ENCODE measurements around the gene SPSB2. TPM values are rescaled to one million over a fixed set of nuclear protein-coding genes. Genes with fewer than 3 reads are reported as not detected.

Gene SPSB2
- total RNA-seq, 4 donors from 2014 or later = 16.3 to 35.0 (median 25.6) TPM

DNA sequence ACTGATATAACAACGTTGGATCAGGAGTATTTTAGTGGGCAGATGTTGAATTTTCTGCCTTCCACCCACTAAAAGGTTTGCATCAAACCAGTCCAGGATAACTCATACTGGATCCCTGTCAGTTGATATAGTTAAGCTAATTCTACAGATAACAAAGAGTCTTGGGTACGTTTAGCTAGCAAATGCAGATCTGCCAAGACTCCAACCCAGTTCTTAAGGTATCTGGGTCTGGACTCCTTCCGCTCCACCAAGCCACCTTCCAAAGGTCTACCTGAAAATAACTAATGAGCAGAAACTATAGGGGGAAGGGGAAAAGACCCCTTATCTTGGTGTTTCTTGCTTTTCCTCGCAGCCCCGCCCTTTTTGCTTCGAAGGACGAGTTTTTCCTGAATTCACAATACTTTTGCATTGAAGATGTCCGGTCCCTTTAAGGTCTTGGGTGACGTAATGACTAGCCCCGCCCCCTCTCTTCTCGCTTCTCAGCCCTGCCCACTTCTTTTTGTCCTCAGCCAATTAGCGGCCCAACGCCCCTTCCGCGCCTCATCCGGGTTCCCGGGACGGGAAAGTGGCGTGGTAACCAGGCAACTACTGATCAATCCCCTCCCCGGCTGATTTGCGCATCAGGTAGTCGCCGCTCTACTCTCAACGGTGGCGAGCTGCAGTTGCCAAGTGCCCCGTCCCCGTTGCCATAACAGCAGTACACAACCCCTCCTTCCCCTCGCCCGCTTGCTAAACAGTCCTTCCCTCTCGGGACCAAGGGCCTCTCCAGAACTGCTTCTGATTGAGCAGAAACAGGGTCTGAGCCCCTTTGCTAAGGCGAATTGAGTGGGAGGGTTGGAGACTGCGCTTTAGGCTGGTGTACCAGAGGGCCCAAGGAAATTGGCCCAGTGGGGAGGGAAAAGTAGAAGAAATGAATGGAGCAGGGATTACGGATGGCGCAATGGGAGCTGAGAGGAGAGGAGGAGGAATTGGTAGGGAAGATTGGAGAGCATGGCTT lies 31.5 kb upstream of the SPSB2 start, which contains the start of gene LRRC23:
Gene LRRC23 (plus strand): TSS at position 543 of the 997 bp plus-strand sequence. CDS start 812 bp downstream, outside the sequence.
- WGBS, 2 donors = 5 to 6% methylated on average over 34 of the region's 34 CpGs
- TF ChIP-seq POLR2A (IDR thresholded peaks at IDR 0.05) = peak; percentile 70 to 77
- TF ChIP-seq, protein P1, sequence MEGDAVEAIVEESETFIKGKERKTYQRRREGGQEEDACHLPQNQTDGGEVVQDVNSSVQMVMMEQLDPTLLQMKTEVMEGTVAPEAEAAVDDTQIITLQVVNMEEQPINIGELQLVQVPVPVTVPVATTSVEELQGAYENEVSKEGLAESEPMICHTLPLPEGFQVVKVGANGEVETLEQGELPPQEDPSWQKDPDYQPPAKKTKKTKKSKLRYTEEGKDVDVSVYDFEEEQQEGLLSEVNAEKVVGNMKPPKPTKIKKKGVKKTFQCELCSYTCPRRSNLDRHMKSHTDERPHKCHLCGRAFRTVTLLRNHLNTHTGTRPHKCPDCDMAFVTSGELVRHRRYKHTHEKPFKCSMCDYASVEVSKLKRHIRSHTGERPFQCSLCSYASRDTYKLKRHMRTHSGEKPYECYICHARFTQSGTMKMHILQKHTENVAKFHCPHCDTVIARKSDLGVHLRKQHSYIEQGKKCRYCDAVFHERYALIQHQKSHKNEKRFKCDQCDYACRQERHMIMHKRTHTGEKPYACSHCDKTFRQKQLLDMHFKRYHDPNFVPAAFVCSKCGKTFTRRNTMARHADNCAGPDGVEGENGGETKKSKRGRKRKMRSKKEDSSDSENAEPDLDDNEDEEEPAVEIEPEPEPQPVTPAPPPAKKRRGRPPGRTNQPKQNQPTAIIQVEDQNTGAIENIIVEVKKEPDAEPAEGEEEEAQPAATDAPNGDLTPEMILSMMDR (IDR thresholded peaks at IDR 0.05) = peak in 1 of 6 experiments; percentile 5
- Histone ChIP-seq H3K36me3 (no peaks in the 10 kb centered on the region), H3K4me3 (replicated peaks in 1 of 3) (peak within 1 kb of the TSS; percentile 11 to 80 (median 53)), H3K4me1 (peaks cover 18 to 20% of the 10 kb centered on the region in 2 donors), H3K27me3 (no peaks in the 10 kb centered on the region), H3K9me3 (no peaks in the 10 kb centered on the region), H3K27ac (peak within 1 kb of the TSS; percentile 68 to 89 (median 70))
- DNase-seq = peak; percentile 99
- intact Hi-C loops (cut with DNase I) = no loop called here

- intact Hi-C loops (cut with DNase I) = no loop called here
- TF ChIP-seq, protein P1 (IDR thresholded peaks at IDR 0.05) = no peak
- TF ChIP-seq POLR2A (IDR thresholded peaks at IDR 0.05) = no peak
- H3K27ac ChIP-seq = no peak overlapping the region
Observed at GRCh38 chr12:6903722-6904121, 30.6 kb upstream of the SPSB2 start.

GRCh38 chr12:6902448-6902847 lies 29.3 kb upstream of the SPSB2 start:
- Histone ChIP-seq H3K36me3 (no peaks in the 10 kb centered on the region), H3K27me3 (no peaks in the 10 kb centered on the region), H3K4me1 (peaks cover 18 to 23% of the 10 kb centered on the region in 2 donors), H3K9me3 (no peaks in the 10 kb centered on the region), H3K4me3 (replicated peaks in 1 of 3) (no peak overlapping the region), H3K27ac (no peak overlapping the region)
- no peak for TF ChIP-seq POLR2A (IDR thresholded peaks at IDR 0.05)
- TF ChIP-seq, protein P1 (IDR thresholded peaks at IDR 0.05) = no peak
- intact Hi-C loops (cut with DNase I) = no loop called here
- no peak for DNase-seq
- WGBS, 2 donors = 86 to 87% methylated on average over 4 of the region's 4 CpGs

More at GRCh38 chr12:6903722-6904121, 30.6 kb upstream of the SPSB2 start:
- Histone ChIP-seq H3K9me3 (no peaks in the 10 kb centered on the region), H3K27me3 (no peaks in the 10 kb centered on the region), H3K36me3 (no peaks in the 10 kb centered on the region), H3K4me1 (peaks cover 18 to 23% of the 10 kb centered on the region in 2 donors), H3K4me3 (replicated peaks in 1 of 3) (no peak overlapping the region)
- no peak for DNase-seq
- WGBS, 2 donors = 82 to 87% methylated on average over 1 of the region's 1 CpG

DNA sequence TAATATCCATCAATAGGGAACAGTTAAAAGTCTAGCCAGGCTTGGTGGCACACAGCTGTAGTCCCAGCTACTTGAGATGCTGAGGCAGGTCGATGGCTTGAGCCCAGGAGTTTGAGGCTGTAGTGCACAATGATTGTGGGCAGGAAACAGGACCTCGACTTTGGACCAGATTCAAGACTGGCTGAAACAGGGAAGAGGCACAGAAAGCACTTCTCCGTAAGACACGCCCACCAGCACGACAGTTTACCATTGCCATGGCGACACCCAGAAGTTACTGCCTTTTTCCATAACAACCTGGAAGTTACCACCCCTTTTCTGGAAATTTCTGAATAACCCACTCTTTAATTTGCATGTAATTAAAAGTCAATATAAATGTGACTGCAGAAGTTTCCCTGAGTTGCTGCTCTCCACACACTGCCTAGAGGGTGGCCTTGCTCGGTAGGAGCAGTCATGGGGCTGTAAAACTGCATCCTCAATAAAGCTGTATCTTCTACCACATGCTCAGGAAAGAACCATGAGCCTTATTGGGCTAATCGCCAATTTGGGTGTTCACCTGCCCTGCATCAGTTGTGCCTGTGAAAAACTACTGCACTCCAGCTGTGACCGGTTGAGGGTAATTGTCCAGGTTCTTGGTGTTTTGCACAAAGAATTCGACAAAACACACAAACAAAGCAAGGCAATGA lies 26.9 kb upstream of the SPSB2 start:
- H3K27ac ChIP-seq = peak overlapping the region in 1 of 3 donors; percentile 2
- DNase-seq = peak; percentile 62 to 68

More for the DNA sequence above, 26.9 kb upstream of the SPSB2 start:
- no peak for TF ChIP-seq POLR2A (IDR thresholded peaks at IDR 0.05)
- TF ChIP-seq, protein P1 (IDR thresholded peaks at IDR 0.05) = no peak
- H3K4me1 ChIP-seq = peaks cover 15 to 19% of the 10 kb centered on the region in 2 donors
- intact Hi-C loops (cut with DNase I) = no loop called here
- 48 to 56% methylated on average over 10 of the region's 10 CpGs for whole genome bisulfite sequencing, 2 donors
- no peaks in the 10 kb centered on the region for H3K9me3 ChIP-seq
- no peaks in the 10 kb centered on the region for H3K27me3 ChIP-seq
- H3K4me3 ChIP-seq (replicated peaks in 1 of 3) = no peak overlapping the region
- H3K36me3 ChIP-seq = no peaks in the 10 kb centered on the region
